Esophagus muscularis mucosa (tissue), 4 donors: Measurements from ENCODE around the gene SLITRK2. TPM values are rescaled to one million over a fixed set of nuclear protein-coding genes. Genes with fewer than 3 reads are reported as not detected.

Experiments
- DNase-seq: peaks from one replicate; pipeline ENCODE4 v3.0.0-alpha.2; 2017; ENCODE audit errors: extremely low spot score
- H3K27ac ChIP-seq, 4 donors: fragments of 200-600 bp; sonication (generic); replicated peaks in 1 of 4; 1 replicate in 3 of 4; 2 replicates in 1 of 4; pipeline ENCODE4 v1.5.1; 2016 to 2019; ENCODE audit warnings: mild to moderate bottlenecking in 1 of 4
- H3K27me3 ChIP-seq, 4 donors: fragments of 200-600 bp; sonication (generic); one replicate each; pipeline versions ENCODE4 v1.5.1 to v1.6.0; 2016 to 2019
- H3K36me3 ChIP-seq, 4 donors: fragments of 200-600 bp; sonication (generic); one replicate each; pipeline ENCODE4 v1.5.1; 2016 to 2019
- H3K4me1 ChIP-seq, 4 donors: fragments of 200-600 bp; sonication (generic); one replicate each; pipeline ENCODE4 v1.5.1; 2016 to 2019
- H3K4me3 ChIP-seq, 4 donors: fragments of 200-600 bp; sonication (generic); 1 replicate in 2 of 4; 2 replicates in 2 of 4; pipeline ENCODE4 v1.5.1; 2016 to 2019; ENCODE audit warnings: mild to moderate bottlenecking in 4 of 4, moderate library complexity in 1 of 4
- H3K9me3 ChIP-seq, 4 donors: fragments of 200-600 bp; sonication (generic); 1 replicate in 3 of 4; 2 replicates in 1 of 4; pipeline ENCODE4 v1.5.1; 2016 to 2019
- EP300 ChIP-seq: sonication (generic); formaldehyde crosslinking; IDR thresholded peaks from one replicate; pipeline ENCODE4 v1.6.1; 2017; ENCODE audit warnings: antibody characterized with exemption
- POLR2A ChIP-seq: fragments of 450-650 bp; IDR thresholded peaks from one replicate; pipeline ENCODE4 v1.6.1; 2017; ENCODE audit warnings: antibody characterized with exemption, moderate library complexity, mild to moderate bottlenecking, low read depth
- POLR2AphosphoS5 ChIP-seq, 2 donors: sonication (generic); formaldehyde crosslinking; IDR thresholded peaks; one replicate each; pipeline ENCODE4 v1.6.1; 2017; ENCODE audit warnings: antibody characterized with exemption in 2 of 2
- WGBS: methylation state at CpG from one replicate; pipeline ENCODE4 v1.1.5; 2018; 5-methylcytosine and 5-hydroxymethylcytosine counted together
- intact Hi-C: fragments of 100-400 bp; cut with DNase I; formaldehyde crosslinking; loops from one replicate; pipeline ENCODE4 v1.15.1; 2023
- total RNA-seq, 4 donors: library from RNA; depleted of rRNA; stranded (reverse); fragments of >200 nt; gene quantifications; one replicate each; pipeline versions ENCODE4 v1.1.0 to v1.2.1, GENCODE V29; 2016
- TF ChIP-seq, protein P1 (sequence below), 3 experiments: fragments of 200-600 bp in 2 of 3; fragments of 450-650 bp in 1 of 3; sonication (generic) in 2 of 3; IDR thresholded peaks; one replicate each; pipeline ENCODE4 v1.5.1; 2017 to 2019; ENCODE audit warnings: antibody characterized with exemption in 3 of 3, mild to moderate bottlenecking in 2 of 3, moderate library complexity in 1 of 3

SLITRK2 gene
- total RNA-seq, 4 donors from 2014 or later = 0.17 to 0.83 (median 0.51) TPM

DNA sequence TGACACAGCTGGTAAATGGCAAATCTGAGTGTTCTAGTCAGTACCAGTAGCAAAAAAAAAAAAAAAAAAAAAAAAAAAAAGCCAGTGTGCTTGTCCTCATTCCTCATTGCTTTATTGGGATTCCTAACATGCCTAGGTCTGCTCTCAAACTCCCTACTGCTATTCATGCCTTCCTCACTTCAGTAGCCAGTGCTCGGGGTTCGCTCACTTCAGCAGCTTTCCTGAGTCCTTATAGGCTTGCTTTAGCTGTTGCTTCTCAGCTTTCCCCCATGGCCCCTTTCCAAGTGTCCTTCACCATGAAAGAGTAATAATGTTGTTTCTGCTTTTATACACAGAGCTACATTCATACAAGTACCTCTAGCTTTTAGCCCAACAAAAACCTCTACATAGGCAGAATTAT lies 30.8 kb downstream of the SLITRK2 start:
- WGBS = 80% methylated on average over 2 of the region's 2 CpGs
- TF ChIP-seq POLR2AphosphoS5 (IDR thresholded peaks at IDR 0.05) (no peak), EP300 (no peak), POLR2A (no peak)
- TF ChIP-seq, protein P1, sequence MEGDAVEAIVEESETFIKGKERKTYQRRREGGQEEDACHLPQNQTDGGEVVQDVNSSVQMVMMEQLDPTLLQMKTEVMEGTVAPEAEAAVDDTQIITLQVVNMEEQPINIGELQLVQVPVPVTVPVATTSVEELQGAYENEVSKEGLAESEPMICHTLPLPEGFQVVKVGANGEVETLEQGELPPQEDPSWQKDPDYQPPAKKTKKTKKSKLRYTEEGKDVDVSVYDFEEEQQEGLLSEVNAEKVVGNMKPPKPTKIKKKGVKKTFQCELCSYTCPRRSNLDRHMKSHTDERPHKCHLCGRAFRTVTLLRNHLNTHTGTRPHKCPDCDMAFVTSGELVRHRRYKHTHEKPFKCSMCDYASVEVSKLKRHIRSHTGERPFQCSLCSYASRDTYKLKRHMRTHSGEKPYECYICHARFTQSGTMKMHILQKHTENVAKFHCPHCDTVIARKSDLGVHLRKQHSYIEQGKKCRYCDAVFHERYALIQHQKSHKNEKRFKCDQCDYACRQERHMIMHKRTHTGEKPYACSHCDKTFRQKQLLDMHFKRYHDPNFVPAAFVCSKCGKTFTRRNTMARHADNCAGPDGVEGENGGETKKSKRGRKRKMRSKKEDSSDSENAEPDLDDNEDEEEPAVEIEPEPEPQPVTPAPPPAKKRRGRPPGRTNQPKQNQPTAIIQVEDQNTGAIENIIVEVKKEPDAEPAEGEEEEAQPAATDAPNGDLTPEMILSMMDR (IDR thresholded peaks at IDR 0.05) = no peak
- Histone ChIP-seq H3K36me3 (no peaks in the 10 kb centered on the region), H3K27ac (no peak overlapping the region), H3K9me3 (no peaks in the 10 kb centered on the region), H3K27me3 (no peaks in the 10 kb centered on the region), H3K4me3 (no peak overlapping the region), H3K4me1 (no peaks in the 10 kb centered on the region)
- intact Hi-C loops = no loop called here
- no peak for DNase-seq

DNA sequence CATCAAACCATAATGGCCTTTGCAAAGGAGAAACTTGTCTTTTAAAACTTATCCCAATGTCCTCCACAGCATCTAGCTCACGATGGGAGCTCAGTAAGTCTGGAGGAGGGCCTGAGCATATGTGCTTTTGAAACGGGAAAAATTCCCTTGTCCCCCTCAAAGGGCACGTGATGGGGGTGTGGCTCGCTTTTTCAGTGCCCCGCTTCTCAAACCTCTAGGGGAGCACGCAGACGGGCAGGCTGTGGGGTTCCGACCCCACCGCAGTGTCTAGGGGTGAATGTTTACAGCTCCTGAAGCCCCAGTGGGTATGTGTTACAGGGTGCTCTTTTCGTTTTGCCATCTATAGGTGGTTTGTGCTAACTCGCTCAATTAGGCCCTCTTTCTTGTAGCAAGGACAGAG lies 31.2 kb downstream of the SLITRK2 start:
- intact Hi-C loops = no loop called here
- WGBS = 73% methylated on average over 11 of the region's 11 CpGs
- H3K9me3 ChIP-seq = no peaks in the 10 kb centered on the region
- H3K36me3 ChIP-seq = no peaks in the 10 kb centered on the region
- DNase-seq = no peak
- TF ChIP-seq POLR2AphosphoS5 (IDR thresholded peaks at IDR 0.05) = no peak
- TF ChIP-seq, protein P1 (IDR thresholded peaks at IDR 0.05) = no peak
- no peak for TF ChIP-seq EP300
- no peak for TF ChIP-seq POLR2A
- H3K27ac ChIP-seq = no peak overlapping the region
- H3K4me3 ChIP-seq = no peak overlapping the region
- no peaks in the 10 kb centered on the region for H3K27me3 ChIP-seq
- no peaks in the 10 kb centered on the region for H3K4me1 ChIP-seq

DNA sequence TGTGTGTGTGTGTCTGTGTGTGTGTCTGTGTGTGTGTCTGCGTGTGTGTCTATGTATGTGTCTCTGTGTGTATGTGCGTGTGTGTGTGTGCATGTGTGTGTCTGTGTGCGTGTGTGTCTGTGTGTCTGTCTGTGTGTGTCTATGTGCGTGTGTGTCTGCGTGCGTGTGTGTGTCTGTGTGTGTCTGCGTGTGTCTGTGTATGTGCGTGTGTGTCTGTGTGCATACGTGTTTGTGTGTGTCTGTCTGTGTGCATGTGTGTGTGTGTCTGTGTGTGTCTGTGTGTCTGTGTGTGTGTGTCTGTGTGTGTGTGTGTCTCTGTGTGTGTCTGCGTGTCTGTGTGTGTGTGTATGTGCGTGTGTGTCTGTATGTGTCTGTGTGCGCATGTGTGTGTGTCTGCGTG lies 35.6 kb downstream of the SLITRK2 start:
- Histone ChIP-seq H3K4me3 (no peak overlapping the region), H3K27ac (no peak overlapping the region), H3K9me3 (no peaks in the 10 kb centered on the region), H3K27me3 (no peaks in the 10 kb centered on the region), H3K4me1 (no peaks in the 10 kb centered on the region), H3K36me3 (no peaks in the 10 kb centered on the region)
- no peak for DNase-seq
- 88% methylated on average over 13 of the region's 13 CpGs for WGBS
- TF ChIP-seq, protein P1 (IDR thresholded peaks at IDR 0.05) = no peak
- intact Hi-C loops = no loop called here

DNA sequence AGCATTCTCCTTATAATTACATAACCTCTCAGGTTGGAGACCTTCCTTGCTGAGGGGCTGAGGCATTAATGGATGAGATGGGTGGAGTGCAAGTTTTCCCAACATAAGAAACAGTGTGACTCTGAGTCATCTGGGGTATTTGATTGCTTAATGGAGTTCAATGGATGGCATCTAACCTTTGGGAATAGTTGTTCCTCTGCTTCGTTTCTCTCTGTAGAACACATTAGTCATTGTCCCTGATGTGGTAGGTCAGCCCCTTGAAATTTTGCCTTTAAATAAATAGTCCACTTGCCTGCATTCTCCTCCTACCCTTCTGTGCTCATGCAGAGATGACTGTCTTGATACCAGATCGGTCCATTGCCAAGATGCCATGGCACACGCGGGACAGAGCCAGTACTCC lies 38.6 kb downstream of the SLITRK2 start:
- no peaks in the 10 kb centered on the region for H3K27me3 ChIP-seq
- H3K4me1 ChIP-seq = no peaks in the 10 kb centered on the region
- no peaks in the 10 kb centered on the region for H3K9me3 ChIP-seq
- no peaks in the 10 kb centered on the region for H3K36me3 ChIP-seq
- intact Hi-C loops = no loop called here
- H3K4me3 ChIP-seq = no peak overlapping the region
- WGBS = 75% methylated on average over 4 of the region's 4 CpGs
- TF ChIP-seq, protein P1 (IDR thresholded peaks at IDR 0.05) = no peak
- no peak for TF ChIP-seq POLR2AphosphoS5 (IDR thresholded peaks at IDR 0.05)
- TF ChIP-seq EP300 = no peak
- TF ChIP-seq POLR2A = no peak
- DNase-seq = no peak
- H3K27ac ChIP-seq = no peak overlapping the region

DNA sequence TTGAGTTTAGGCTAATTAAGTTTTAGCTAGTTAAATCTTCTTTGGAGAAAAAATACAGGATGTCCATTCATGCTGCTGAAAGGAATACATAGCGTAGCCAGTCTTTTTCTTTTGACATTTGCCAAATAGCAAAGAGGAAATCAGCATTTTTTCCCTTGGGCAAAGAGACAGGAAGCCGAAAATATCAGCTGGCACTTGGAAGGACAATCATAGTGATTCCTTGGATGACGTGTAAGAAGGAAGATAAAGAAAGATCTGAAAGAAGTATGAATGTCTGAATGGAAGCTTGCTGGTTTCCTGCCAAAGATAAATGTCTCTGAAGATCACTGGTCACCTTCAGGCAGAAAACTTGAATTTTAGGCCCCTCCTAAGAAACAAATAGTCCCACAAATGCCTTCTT lies 44.2 kb downstream of the SLITRK2 start:
- H3K9me3 ChIP-seq = no peaks in the 10 kb centered on the region
- no peak for DNase-seq
- intact Hi-C loops = no loop called here
- no peaks in the 10 kb centered on the region for H3K36me3 ChIP-seq
- no peak overlapping the region for H3K27ac ChIP-seq
- TF ChIP-seq EP300 (no peak), POLR2AphosphoS5 (IDR thresholded peaks at IDR 0.05) (no peak), POLR2A (no peak)
- TF ChIP-seq, protein P1 (IDR thresholded peaks at IDR 0.05) = no peak
- H3K4me3 ChIP-seq = no peak overlapping the region
- no peaks in the 10 kb centered on the region for H3K27me3 ChIP-seq
- no peaks in the 10 kb centered on the region for H3K4me1 ChIP-seq
- WGBS = 51% methylated on average over 3 of the region's 3 CpGs
